Measurements from ENCODE around the gene RBAK.
"Not testable (repeated sequence)": the region's sequence is repeated elsewhere in the genome, so short reads cannot be mapped to it uniquely, and the experiment has no call there.

The RBAK gene

GRCh38 chr7:5053175-5053574 lies 7.5 kb downstream of the RBAK start:
- DNase-seq, result no peak

- no peak for DNase-seq
Observed at GRCh38 chr7:5063698-5064097, 18.0 kb downstream of the RBAK start.

- no peak for DNase-seq
Observed at GRCh38 chr7:5064391-5065106, 18.9 kb downstream of the RBAK start.

GRCh38 chr7:5065107-5065407 lies 19.4 kb downstream of the RBAK start:
- no peak for DNase-seq

GRCh38 chr7:5068521-5068920 lies 22.9 kb downstream of the RBAK start:
- DNase-seq, result no peak

- DNase-seq, result no peak
Observed at GRCh38 chr7:5070206-5070605, 24.5 kb downstream of the RBAK start.

GRCh38 chr7:5075187-5075586 lies 29.5 kb downstream of the RBAK start:
- DNase-seq, result not testable (repeated sequence)

GRCh38 chr7:5077740-5078139 lies 32.1 kb downstream of the RBAK start:
- DNase-seq, result no peak

- DNase-seq, result no peak
Observed at GRCh38 chr7:5082806-5083205, 37.1 kb downstream of the RBAK start.

GRCh38 chr7:5083311-5083711 lies 37.7 kb downstream of the RBAK start:
- DNase-seq, result no peak

- DNase-seq, result no peak
Observed at GRCh38 chr7:5086256-5086655, 40.6 kb downstream of the RBAK start.

- not testable (repeated sequence) for DNase-seq
Observed at GRCh38 chr7:5088228-5088833, 42.7 kb downstream of the RBAK start.

GRCh38 chr7:5088906-5089305 lies 43.2 kb downstream of the RBAK start:
- no peak for DNase-seq

GRCh38 chr7:5093948-5094347 lies 48.3 kb downstream of the RBAK start:
- DNase-seq, result no peak

- DNase-seq, result no peak
Observed at GRCh38 chr7:5094641-5095040, 49.0 kb downstream of the RBAK start.

- DNase-seq, result no peak
Observed at GRCh38 chr7:5116359-5116758, 70.7 kb downstream of the RBAK start.

GRCh38 chr7:5117095-5117970 lies 71.7 kb downstream of the RBAK start:
- DNase-seq, result no peak

Data from NCI-H187 treated with DMSO at 0.1 percent for 48 hours (cell line).